Measurements from ENCODE around the gene IMMP1L. TPM values are rescaled to one million over a fixed set of nuclear protein-coding genes. Genes with fewer than 3 reads are reported as not detected.

IMMP1L gene
- total and polyA plus RNA-seq, 2 of the 8 experiments (the other 6 are each of a cell fraction or from before 2014, with no cell fraction given): 27.4 to 47.7 TPM

DNA sequence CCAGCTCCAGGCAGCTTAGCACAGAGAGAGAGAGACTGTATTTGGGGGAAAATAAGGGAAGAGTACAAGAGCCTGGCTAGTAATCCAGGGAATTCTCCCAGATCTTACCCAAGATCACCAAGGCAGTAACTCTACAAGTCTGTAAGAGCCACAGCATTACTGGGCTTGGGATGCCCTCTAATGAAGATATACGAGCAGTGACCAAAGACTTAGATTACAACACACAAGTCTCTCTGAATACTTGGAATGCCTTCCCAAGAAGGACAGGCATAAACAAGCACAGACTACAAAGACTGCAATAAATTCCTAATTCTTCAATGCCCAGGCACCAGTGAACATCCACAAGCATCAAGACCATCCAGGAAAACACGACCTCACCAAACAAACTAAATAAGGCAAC lies 122.0 kb downstream of the IMMP1L start:
- no peak for FAIRE-seq
- H4K91ac ChIP-seq (replicated peaks; ENCODE audit: insufficient read length, low read length): no peak overlapping the region
- WGBS, 2 experiments (ENCODE audit: extremely low coverage in 1 of 2, insufficient coverage in 1 of 2, insufficient read length in 1 of 2, insufficient replicate concordance in 2 of 2, low coverage in 1 of 2, low lambda C conversion rate in 2 of 2, missing lambda C conversion rate in 1 of 2): 89% methylated on average over 2 of the region's 2 CpGs; no CpG with 5 or more reads in 1 of the 2 experiments
- no peak overlapping the region for H2BK120ac ChIP-seq (replicated peaks; ENCODE audit: low read depth, low read length)
- TF ChIP-seq, protein P1, sequence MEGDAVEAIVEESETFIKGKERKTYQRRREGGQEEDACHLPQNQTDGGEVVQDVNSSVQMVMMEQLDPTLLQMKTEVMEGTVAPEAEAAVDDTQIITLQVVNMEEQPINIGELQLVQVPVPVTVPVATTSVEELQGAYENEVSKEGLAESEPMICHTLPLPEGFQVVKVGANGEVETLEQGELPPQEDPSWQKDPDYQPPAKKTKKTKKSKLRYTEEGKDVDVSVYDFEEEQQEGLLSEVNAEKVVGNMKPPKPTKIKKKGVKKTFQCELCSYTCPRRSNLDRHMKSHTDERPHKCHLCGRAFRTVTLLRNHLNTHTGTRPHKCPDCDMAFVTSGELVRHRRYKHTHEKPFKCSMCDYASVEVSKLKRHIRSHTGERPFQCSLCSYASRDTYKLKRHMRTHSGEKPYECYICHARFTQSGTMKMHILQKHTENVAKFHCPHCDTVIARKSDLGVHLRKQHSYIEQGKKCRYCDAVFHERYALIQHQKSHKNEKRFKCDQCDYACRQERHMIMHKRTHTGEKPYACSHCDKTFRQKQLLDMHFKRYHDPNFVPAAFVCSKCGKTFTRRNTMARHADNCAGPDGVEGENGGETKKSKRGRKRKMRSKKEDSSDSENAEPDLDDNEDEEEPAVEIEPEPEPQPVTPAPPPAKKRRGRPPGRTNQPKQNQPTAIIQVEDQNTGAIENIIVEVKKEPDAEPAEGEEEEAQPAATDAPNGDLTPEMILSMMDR (IDR thresholded peaks at IDR 0.05; ENCODE audit: control extremely low read depth in 1 of 3, insufficient read depth in 1 of 3, low read depth in 1 of 3, low read length in 3 of 3): 0 out of 4 replicates have a peak, but pooled peaks of 1 of the 3 experiments have one; percentile 0
- TF ChIP-seq TEAD4 (IDR thresholded peaks at IDR 0.05; ENCODE audit: low read depth, low read length) (0 out of 2 replicates have a peak, but pooled peaks have one; percentile 24), RAD21 (IDR thresholded peaks at IDR 0.05 in 1 of 2, conservative IDR thresholded peaks at IDR 0.05 in 1 of 2; ENCODE audit: low read depth in 2 of 2, low read length in 2 of 2) (peak in 1 of 2 experiments; percentile 30; a peak in 1 of 4 replicates), BACH1 (IDR thresholded peaks at IDR 0.05; ENCODE audit: low read length) (no peak), CTBP2 (IDR thresholded peaks at IDR 0.05; ENCODE audit: borderline replicate concordance, insufficient read depth, insufficient read length, low read length) (no peak), YY1 (IDR thresholded peaks at IDR 0.05; ENCODE audit: low read depth, low read length) (no peak), RFX5 (IDR thresholded peaks at IDR 0.05; ENCODE audit: borderline replicate concordance, low read depth, low read length) (no peak), EZH2 (IDR thresholded peaks at IDR 0.05; ENCODE audit: low read depth, low read length, severe bottlenecking) (no peak)
- H3K27me3 ChIP-seq (replicated peaks in 1 of 4; ENCODE audit: control insufficient read depth in 3 of 4, extremely low read depth in 1 of 4, insufficient read depth in 3 of 4, low read length in 3 of 4): no peaks in the 10 kb centered on the region
- ChIA-PET POLR2A (ENCODE audit: partially characterized antibody) (interaction anchor here (0.6 kb wide), 1 partner anchor 9 kb away, joined by 3 read pairs; no protein-coding TSS in a partner anchor), CTCF (ENCODE audit: partially characterized antibody) (interaction anchor here (1.2 to 1.5 kb wide), 2 partner anchors 146 to 148 kb away, joined by 4 to 6 read pairs; no protein-coding TSS in a partner anchor)
- peaks cover 2% of the 10 kb centered on the region; the same call in 1 of the 2 replicates for H3K79me1 ChIP-seq (ENCODE audit: low read depth, low read length)
- H4K8ac ChIP-seq (ENCODE audit: extremely low read depth, insufficient read depth, low read length): no peak overlapping the region
- no peak overlapping the region for H2AFZ ChIP-seq (ENCODE audit: low read length)
- no peak overlapping the region for H3K56ac ChIP-seq (replicated peaks; ENCODE audit: insufficient read length, low read depth, low read length)
- H3K79me2 ChIP-seq (ENCODE audit: control insufficient read depth in 1 of 2, insufficient read depth in 2 of 2, low read length in 2 of 2): 0 out of 4 replicates have a peak, but pooled peaks cover 0 to 9% of the 10 kb centered on the region in 2 experiments
- no peak overlapping the region for H3K23ac ChIP-seq (ENCODE audit: insufficient read length)
- no peak overlapping the region for H4K5ac ChIP-seq (ENCODE audit: insufficient read length, low read depth, low read length)
- H3K4me2 ChIP-seq (ENCODE audit: insufficient read depth in 1 of 2, low read depth in 2 of 2, low read length in 2 of 2): no peak overlapping the region
- no peak overlapping the region for H3K18ac ChIP-seq (ENCODE audit: extremely low read depth, low read length)
- H3K27ac ChIP-seq (ENCODE audit: low read depth, low read length): no peak overlapping the region
- no peak for DNase-seq (ENCODE audit: low read depth in 1 of 2, low spot score in 2 of 2)
- no peaks in the 10 kb centered on the region; a peak in 1 of 7 replicates for H3K4me1 ChIP-seq (replicated peaks in 1 of 4; ENCODE audit: control insufficient read depth in 3 of 4, insufficient read depth in 4 of 4, low read length in 3 of 4)
- no peaks in the 10 kb centered on the region; a peak in 2 of 4 replicates for H3K9me3 ChIP-seq (ENCODE audit: insufficient read depth in 2 of 2, low read depth in 1 of 2, low read length in 1 of 2)
- peaks cover 0 to 13% (median 0%) of the 10 kb centered on the region in 4 experiments; a peak in 1 of 8 replicates for H3K36me3 ChIP-seq (ENCODE audit: control insufficient read depth in 2 of 4, insufficient read depth in 4 of 4, low read length in 3 of 4)
- H3K23me2 ChIP-seq (ENCODE audit: low read depth, low read length): no peaks in the 10 kb centered on the region
- no peaks in the 10 kb centered on the region for H4K20me1 ChIP-seq (replicated peaks in 1 of 2; ENCODE audit: control insufficient read depth in 1 of 2, insufficient read depth in 2 of 2, low read length in 2 of 2)
- H3K4me3 ChIP-seq (ENCODE audit: extremely low read depth in 1 of 4, insufficient read depth in 2 of 4, low read depth in 3 of 4, low read length in 4 of 4): no peak overlapping the region
- no peak overlapping the region for H2BK5ac ChIP-seq (ENCODE audit: low read depth, low read length)
- no peak overlapping the region for H3K4ac ChIP-seq (replicated peaks; ENCODE audit: insufficient read length, low read depth, low read length)
- no peak overlapping the region for H2AK5ac ChIP-seq (ENCODE audit: low read depth, low read length)
- no peak overlapping the region for H2BK20ac ChIP-seq (ENCODE audit: low read length)
- no peak overlapping the region for H2BK12ac ChIP-seq (ENCODE audit: low read depth, low read length)
- no peak overlapping the region for H2BK15ac ChIP-seq (ENCODE audit: low read length)
- no peak overlapping the region for H3K14ac ChIP-seq (ENCODE audit: insufficient read length)
- no peak overlapping the region for H3K9ac ChIP-seq (replicated peaks in 1 of 4; ENCODE audit: extremely low read depth in 1 of 4, low read depth in 3 of 4, low read length in 3 of 4)

Measured in H1 (cell line).